Muscle of back (tissue), 11 donors: ENCODE results near the gene RASGRP3. TPM values are rescaled to one million over a fixed set of nuclear protein-coding genes. Genes with fewer than 3 reads are reported as not detected.
"Not testable (repeated sequence)": the region's sequence is repeated elsewhere in the genome, so short reads cannot be mapped to it uniquely, and the experiment has no call there.

ENCODE experiments used
- DNase-seq, 3 donors: peaks; one replicate each; pipeline versions ENCODE4 v3.0.0 to v3.0.0-alpha.2; 2013
- polyA plus RNA-seq, 10 donors: library from polyadenylated mRNA; unstranded; fragments of 120-200 nt; gene quantifications; one replicate each; pipeline ENCODE4 v1.2.1, GENCODE V29; 2013; ENCODE audit not compliant: insufficient read length in 10 of 10

The RASGRP3 gene
- polyA plus RNA-seq, 10 donors, result 18.8 to 43.9 (median 29.3) TPM

- DNase-seq, result no peak
These were observed 23.9 kb upstream of the RASGRP3 start for GRCh38 chr2:33452545-33452944.

GRCh38 chr2:33453905-33454479 is 22.5 kb upstream of the RASGRP3 start:
- DNase-seq, result no peak

- no peak for DNase-seq
These were observed 18.7 kb upstream of the RASGRP3 start for GRCh38 chr2:33457556-33458247.

- DNase-seq, result no peak
These were observed 18.1 kb upstream of the RASGRP3 start for GRCh38 chr2:33458248-33458819.

GRCh38 chr2:33459745-33460144 is 16.7 kb upstream of the RASGRP3 start:
- DNase-seq, result no peak

- not testable (repeated sequence) for DNase-seq
These were observed 13.9 kb upstream of the RASGRP3 start for GRCh38 chr2:33462512-33462911.

GRCh38 chr2:33467413-33467812 is 9.0 kb upstream of the RASGRP3 start:
- no peak for DNase-seq

- DNase-seq, result no peak
These were observed 7.2 kb upstream of the RASGRP3 start for GRCh38 chr2:33469238-33469637.

GRCh38 chr2:33475224-33476130 is 972 bp upstream of the RASGRP3 start:
- DNase-seq, result peak; percentile 82 to 93 (median 85)

- no peak for DNase-seq
These were observed 343 bp downstream of the RASGRP3 start for GRCh38 chr2:33476793-33477190.

GRCh38 chr2:33477473-33478468 is 1.3 kb downstream of the RASGRP3 start:
- peak in 1 of 3 donors; percentile 38 for DNase-seq

- DNase-seq, result no peak
These were observed 2.7 kb downstream of the RASGRP3 start for GRCh38 chr2:33478968-33479731.

GRCh38 chr2:33482518-33482917 is 6.1 kb downstream of the RASGRP3 start:
- peak in 1 of 3 donors; percentile 22 for DNase-seq

- peak in 1 of 3 donors; percentile 34 for DNase-seq
These were observed 7.7 kb downstream of the RASGRP3 start for GRCh38 chr2:33484042-33484621.

- DNase-seq, result no peak
These were observed 8.6 kb downstream of the RASGRP3 start for GRCh38 chr2:33485051-33485450.

- no peak for DNase-seq
These were observed 10.1 kb downstream of the RASGRP3 start for GRCh38 chr2:33486544-33486943.

GRCh38 chr2:33488178-33488690 is 11.8 kb downstream of the RASGRP3 start:
- no peak for DNase-seq

- DNase-seq, result no peak
These were observed 12.5 kb downstream of the RASGRP3 start for GRCh38 chr2:33488715-33489540.
